GM13976 (cell line): ENCODE measurements around the gene SYNGR2.

ENCODE experiments used
- DNase-seq: peaks from one replicate; pipeline ENCODE4 v3.0.0; 2012; ENCODE audit warnings: low spot score
- CTCF ChIP-seq: IDR thresholded peaks from 2 replicates; pipeline ENCODE4 v1.5.1; 2012; ENCODE audit warnings: borderline replicate concordance, mild to moderate bottlenecking; ENCODE audit not compliant: insufficient read depth; ENCODE audit errors: extremely low read depth, missing control alignments, control extremely low read depth
- in situ Hi-C: fragments of 300-500 bp; cut with MboI; formaldehyde crosslinking; loops from one replicate; pipeline ENCODE4 v1.12.0; 2022; ENCODE audit warnings: low sequenced_read_pairs, mixed read lengths, inconsistent platforms; ENCODE audit not compliant: unreplicated experiment

The SYNGR2 gene

GRCh38 chr17:78130437-78131101 lies 37.8 kb upstream of the SYNGR2 start, which contains the start of gene TMC8:
TSS of gene TMC8 (plus strand) at chr17:78130771. CDS start at chr17:78131589, 818 bp downstream.
- DNase-seq: no peak
- in situ Hi-C loops: no loop called here
- no peak for TF ChIP-seq CTCF

GRCh38 chr17:78131172-78132083 lies 37.0 kb upstream of the SYNGR2 start:
- DNase-seq: no peak
- in situ Hi-C loops: no loop called here
- TF ChIP-seq CTCF: no peak

GRCh38 chr17:78132084-78132676 lies 36.2 kb upstream of the SYNGR2 start:
- no peak for DNase-seq

GRCh38 chr17:78132767-78133178 lies 35.6 kb upstream of the SYNGR2 start:
- in situ Hi-C loops: no loop called here
- TF ChIP-seq CTCF: no peak
- no peak for DNase-seq

More at GRCh38 chr17:78132084-78132676, 36.2 kb upstream of the SYNGR2 start:
- in situ Hi-C loops: no loop called here
- no peak for TF ChIP-seq CTCF

- in situ Hi-C loops: no loop called here
- no peak for DNase-seq
- TF ChIP-seq CTCF: no peak
Observed at GRCh38 chr17:78133179-78133951, 35.0 kb upstream of the SYNGR2 start.
